ENCODE data around the gene SEMA4B. TPM values are rescaled to one million over a fixed set of nuclear protein-coding genes. Genes with fewer than 3 reads are reported as not detected.

The SEMA4B gene
- total RNA-seq, 1 donor from 2014 or later: 30.2 TPM

DNA sequence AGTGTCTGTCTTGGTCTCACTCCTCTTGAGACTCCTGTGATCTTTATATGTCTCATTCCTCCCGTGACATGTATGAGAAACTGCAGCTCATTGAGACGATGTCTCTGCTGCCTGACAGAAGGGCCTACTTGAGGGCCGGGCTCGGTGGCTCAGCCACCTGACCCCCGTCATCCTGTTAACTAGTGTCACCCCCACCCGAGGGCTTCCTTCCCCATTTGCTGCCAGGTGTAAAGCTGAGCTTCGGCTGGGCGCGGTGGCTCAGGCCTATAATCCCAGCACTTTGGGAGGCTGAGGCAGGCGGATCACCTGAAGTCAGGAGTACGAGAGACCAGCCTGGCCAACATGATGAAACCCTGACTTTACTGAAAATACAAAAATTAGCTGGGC lies 12.7 kb downstream of the SEMA4B start:
- no peak for DNase-seq (ENCODE audit: low spot score)
- Mint-ChIP-seq H3K9me3 (no peaks in the 10 kb centered on the region), H3K4me3 (ENCODE audit: low read depth) (no peak overlapping the region), H3K36me3 (ENCODE audit: low read depth) (peaks cover 18% of the 10 kb centered on the region), H3K4me1 (ENCODE audit: low read depth) (peaks cover 21% of the 10 kb centered on the region), H3K27ac (no peak overlapping the region), H3K27me3 (ENCODE audit: low read depth) (no peaks in the 10 kb centered on the region)
- intact Hi-C loops (cut with micrococcal nuclease): no loop called here

GRCh38 chr15:90214553-90215196 lies 13.5 kb downstream of the SEMA4B start:
- DNase-seq (ENCODE audit: low spot score): no peak
- intact Hi-C loops (cut with micrococcal nuclease): no loop called here
- peaks cover 16% of the 10 kb centered on the region for H3K36me3 Mint-ChIP-seq (ENCODE audit: low read depth)
- no peak overlapping the region for H3K27ac Mint-ChIP-seq
- H3K4me3 Mint-ChIP-seq (ENCODE audit: low read depth): no peak overlapping the region
- no peaks in the 10 kb centered on the region for H3K9me3 Mint-ChIP-seq
- no peaks in the 10 kb centered on the region for H3K27me3 Mint-ChIP-seq (ENCODE audit: low read depth)
- H3K4me1 Mint-ChIP-seq (ENCODE audit: low read depth): peaks cover 20% of the 10 kb centered on the region

GRCh38 chr15:90217671-90218394 lies 16.7 kb downstream of the SEMA4B start:
- Mint-ChIP-seq H3K4me1 (ENCODE audit: low read depth) (peaks cover 14% of the 10 kb centered on the region), H3K27me3 (ENCODE audit: low read depth) (no peaks in the 10 kb centered on the region), H3K9me3 (no peaks in the 10 kb centered on the region), H3K36me3 (ENCODE audit: low read depth) (peaks cover 17% of the 10 kb centered on the region), H3K27ac (no peak overlapping the region), H3K4me3 (ENCODE audit: low read depth) (no peak overlapping the region)
- no peak for DNase-seq (ENCODE audit: low spot score)
- intact Hi-C loops (cut with micrococcal nuclease): no loop called here

DNA sequence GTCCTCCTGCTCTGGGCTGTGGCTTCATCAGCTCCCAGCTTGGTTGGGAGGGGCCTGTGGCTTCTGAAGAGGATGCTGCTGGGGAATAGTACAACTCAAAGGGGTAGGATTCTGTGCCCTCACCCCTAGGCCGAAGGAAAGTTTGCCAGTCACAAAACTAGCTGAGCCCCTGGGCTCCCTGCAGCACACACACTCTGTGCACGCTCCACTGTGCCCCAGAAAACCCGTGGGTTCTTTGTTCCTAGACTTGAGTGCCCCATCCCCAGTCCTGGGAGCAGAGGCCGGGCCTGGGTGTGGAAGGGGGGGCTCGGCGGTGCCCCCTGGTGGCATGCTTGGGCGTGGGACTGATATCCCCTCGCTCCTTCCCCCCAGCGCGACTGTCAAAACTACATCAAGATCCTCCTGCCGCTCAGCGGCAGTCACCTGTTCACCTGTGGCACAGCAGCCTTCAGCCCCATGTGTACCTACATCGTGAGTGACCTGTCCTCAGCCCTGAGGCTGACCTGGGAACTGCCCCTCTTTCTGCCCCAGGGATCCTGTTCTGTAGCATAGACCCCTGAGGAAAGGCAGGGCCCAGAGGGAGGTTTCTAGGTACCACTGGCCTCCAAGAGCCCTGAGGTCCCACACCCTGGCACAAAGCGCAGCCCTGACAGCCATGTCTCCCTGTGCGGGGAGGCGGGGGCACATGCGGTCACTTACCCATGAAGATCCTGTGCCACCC lies 18.5 kb downstream of the SEMA4B start:
- DNase-seq (ENCODE audit: low spot score): no peak
- no peaks in the 10 kb centered on the region for H3K9me3 Mint-ChIP-seq
- H3K4me1 Mint-ChIP-seq (ENCODE audit: low read depth): peaks cover 14% of the 10 kb centered on the region
- no peak overlapping the region for H3K27ac Mint-ChIP-seq
- intact Hi-C loops (cut with micrococcal nuclease): loop anchor here (1.0 kb wide), 1 partner anchor 76 kb away; no protein-coding TSS in a partner anchor
- no peaks in the 10 kb centered on the region for H3K27me3 Mint-ChIP-seq (ENCODE audit: low read depth)
- H3K4me3 Mint-ChIP-seq (ENCODE audit: low read depth): no peak overlapping the region
- peaks cover 14% of the 10 kb centered on the region for H3K36me3 Mint-ChIP-seq (ENCODE audit: low read depth)

GRCh38 chr15:90221246-90221900 lies 20.2 kb downstream of the SEMA4B start:
- peaks cover 9% of the 10 kb centered on the region for H3K4me1 Mint-ChIP-seq (ENCODE audit: low read depth)
- H3K4me3 Mint-ChIP-seq (ENCODE audit: low read depth): no peak overlapping the region
- no peaks in the 10 kb centered on the region for H3K9me3 Mint-ChIP-seq
- intact Hi-C loops (cut with micrococcal nuclease): no loop called here
- peaks cover 15% of the 10 kb centered on the region for H3K36me3 Mint-ChIP-seq (ENCODE audit: low read depth)
- no peak for DNase-seq (ENCODE audit: low spot score)
- no peaks in the 10 kb centered on the region for H3K27me3 Mint-ChIP-seq (ENCODE audit: low read depth)
- no peak overlapping the region for H3K27ac Mint-ChIP-seq

DNA sequence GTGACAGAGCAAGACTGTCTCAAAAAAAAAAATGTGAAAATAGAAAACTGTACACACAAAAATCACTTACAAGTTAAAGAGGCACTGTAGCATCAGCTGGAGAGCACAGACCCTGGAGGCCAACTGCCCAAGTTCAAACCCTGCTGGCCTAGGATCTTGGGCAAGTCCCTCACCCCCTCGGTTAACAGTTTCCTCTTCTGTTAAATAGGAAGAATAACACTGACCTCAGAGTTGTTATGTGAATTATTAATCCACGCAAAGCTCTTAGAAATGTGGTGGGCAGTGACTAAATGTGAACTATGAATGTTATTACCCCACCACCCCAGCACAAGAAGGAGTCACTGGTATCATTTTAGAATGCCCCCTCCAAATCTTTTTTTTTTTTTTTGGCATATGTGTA lies 21.4 kb downstream of the SEMA4B start:
- no peak overlapping the region for H3K27ac Mint-ChIP-seq
- no peaks in the 10 kb centered on the region for H3K9me3 Mint-ChIP-seq
- no peaks in the 10 kb centered on the region for H3K27me3 Mint-ChIP-seq (ENCODE audit: low read depth)
- H3K4me1 Mint-ChIP-seq (ENCODE audit: low read depth): peaks cover 9% of the 10 kb centered on the region
- intact Hi-C loops (cut with micrococcal nuclease): no loop called here
- peaks cover 15% of the 10 kb centered on the region for H3K36me3 Mint-ChIP-seq (ENCODE audit: low read depth)
- no peak for DNase-seq (ENCODE audit: low spot score)
- no peak overlapping the region for H3K4me3 Mint-ChIP-seq (ENCODE audit: low read depth)

GRCh38 chr15:90223441-90224165 lies 22.5 kb downstream of the SEMA4B start:
- no peak for DNase-seq (ENCODE audit: low spot score)
- no peaks in the 10 kb centered on the region for H3K27me3 Mint-ChIP-seq (ENCODE audit: low read depth)
- peaks cover 7% of the 10 kb centered on the region for H3K4me1 Mint-ChIP-seq (ENCODE audit: low read depth)
- H3K36me3 Mint-ChIP-seq (ENCODE audit: low read depth): peaks cover 15% of the 10 kb centered on the region
- intact Hi-C loops (cut with micrococcal nuclease): no loop called here
- H3K9me3 Mint-ChIP-seq: no peaks in the 10 kb centered on the region
- H3K4me3 Mint-ChIP-seq (ENCODE audit: low read depth): no peak overlapping the region
- H3K27ac Mint-ChIP-seq: no peak overlapping the region

DNA sequence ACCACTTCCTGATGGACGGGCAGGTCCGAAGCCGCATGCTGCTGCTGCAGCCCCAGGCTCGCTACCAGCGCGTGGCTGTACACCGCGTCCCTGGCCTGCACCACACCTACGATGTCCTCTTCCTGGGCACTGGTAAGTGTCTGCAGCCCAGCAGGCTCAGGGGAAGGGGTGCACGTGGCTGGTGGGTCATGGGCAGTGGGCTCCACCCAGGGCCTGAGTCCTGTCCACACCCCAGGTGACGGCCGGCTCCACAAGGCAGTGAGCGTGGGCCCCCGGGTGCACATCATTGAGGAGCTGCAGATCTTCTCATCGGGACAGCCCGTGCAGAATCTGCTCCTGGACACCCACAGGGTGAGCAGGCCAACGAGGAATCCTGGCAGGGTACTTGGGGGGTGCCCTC lies 23.9 kb downstream of the SEMA4B start:
- Mint-ChIP-seq H3K27me3 (ENCODE audit: low read depth) (no peaks in the 10 kb centered on the region), H3K4me3 (ENCODE audit: low read depth) (no peak overlapping the region), H3K27ac (no peak overlapping the region), H3K4me1 (ENCODE audit: low read depth) (peaks cover 4% of the 10 kb centered on the region), H3K36me3 (ENCODE audit: low read depth) (peaks cover 25% of the 10 kb centered on the region), H3K9me3 (no peaks in the 10 kb centered on the region)
- intact Hi-C loops (cut with micrococcal nuclease): no loop called here
- DNase-seq (ENCODE audit: low spot score): no peak

- Mint-ChIP-seq H3K4me1 (ENCODE audit: low read depth) (peaks cover 10% of the 10 kb centered on the region), H3K36me3 (ENCODE audit: low read depth) (peaks cover 31% of the 10 kb centered on the region), H3K9me3 (no peaks in the 10 kb centered on the region), H3K27me3 (ENCODE audit: low read depth) (no peaks in the 10 kb centered on the region), H3K27ac (no peak overlapping the region), H3K4me3 (ENCODE audit: low read depth) (no peak overlapping the region)
- intact Hi-C loops (cut with micrococcal nuclease): no loop called here
- DNase-seq (ENCODE audit: low spot score): no peak
Observed at GRCh38 chr15:90225504-90226234, 24.5 kb downstream of the SEMA4B start.

DNA sequence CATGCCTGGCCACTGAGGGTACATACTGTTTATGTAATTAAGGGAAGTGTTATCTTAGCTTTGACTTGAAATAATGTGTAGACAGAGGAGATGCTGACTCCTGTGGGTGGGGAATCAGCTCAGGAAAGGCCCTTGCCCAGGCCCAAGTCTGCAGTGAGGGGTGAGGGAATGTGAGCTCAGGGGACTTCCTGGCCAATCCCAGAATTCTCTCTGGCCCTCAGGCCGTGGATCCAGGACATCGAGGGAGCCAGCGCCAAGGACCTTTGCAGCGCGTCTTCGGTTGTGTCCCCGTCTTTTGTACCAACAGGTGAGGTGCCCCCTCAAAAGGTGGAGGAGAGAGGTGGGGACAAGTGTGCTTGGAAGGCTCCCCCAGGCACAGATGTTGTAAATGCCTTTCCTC lies 26.2 kb downstream of the SEMA4B start:
- peaks cover 25% of the 10 kb centered on the region for H3K4me1 Mint-ChIP-seq (ENCODE audit: low read depth)
- peaks cover 40% of the 10 kb centered on the region for H3K36me3 Mint-ChIP-seq (ENCODE audit: low read depth)
- no peak overlapping the region for H3K27ac Mint-ChIP-seq
- no peaks in the 10 kb centered on the region for H3K9me3 Mint-ChIP-seq
- H3K27me3 Mint-ChIP-seq (ENCODE audit: low read depth): no peaks in the 10 kb centered on the region
- DNase-seq (ENCODE audit: low spot score): no peak
- intact Hi-C loops (cut with micrococcal nuclease): no loop called here
- no peak overlapping the region for H3K4me3 Mint-ChIP-seq (ENCODE audit: low read depth)

- H3K27ac Mint-ChIP-seq: no peak overlapping the region
- no peak overlapping the region for H3K4me3 Mint-ChIP-seq (ENCODE audit: low read depth)
- intact Hi-C loops (cut with micrococcal nuclease): no loop called here
- H3K4me1 Mint-ChIP-seq (ENCODE audit: low read depth): peaks cover 29% of the 10 kb centered on the region
- no peaks in the 10 kb centered on the region for H3K9me3 Mint-ChIP-seq
- DNase-seq (ENCODE audit: low spot score): no peak
- H3K27me3 Mint-ChIP-seq (ENCODE audit: low read depth): no peaks in the 10 kb centered on the region
- peaks cover 46% of the 10 kb centered on the region for H3K36me3 Mint-ChIP-seq (ENCODE audit: low read depth)
Observed at GRCh38 chr15:90227816-90228772, 27.0 kb downstream of the SEMA4B start.

Data from activated T-helper 2 cell treated with anti-CD3 and anti-CD28 coated beads, Interferon-gamma antibody, Interleukin-2, Interleukin-4, amounts not matched to agents 10 μg/mL and 5 μg/mL and 100 μg/mL, durations not matched to agents 14 hours and 24 hours and 36 hours (primary cell).